ENCODE results near the gene SFMBT2. TPM values are rescaled to one million over a fixed set of nuclear protein-coding genes. Genes with fewer than 3 reads are reported as not detected.

SFMBT2 gene
- total RNA-seq, 1 experiment from 2014 or later: 1.3 TPM

DNA sequence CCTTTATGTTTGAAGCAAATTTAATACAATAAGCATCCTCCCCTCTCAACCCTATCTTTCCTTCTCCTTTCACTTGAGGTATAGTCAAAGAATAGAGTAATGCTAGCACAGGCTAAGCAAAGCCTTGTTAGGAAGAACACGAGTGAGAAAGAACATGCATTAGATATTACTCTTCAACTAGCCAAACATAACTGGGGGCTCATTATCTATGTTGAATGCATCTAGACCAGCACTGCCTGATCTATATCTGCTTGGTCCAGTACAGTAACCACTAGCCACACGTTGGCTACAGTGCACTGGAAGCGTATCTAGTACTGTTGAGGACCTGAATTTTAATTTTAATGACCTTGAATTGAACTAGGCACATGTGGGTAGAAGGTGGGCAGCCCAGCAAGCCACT is 21.0 kb downstream of the SFMBT2 start:
- H3K9me3 ChIP-seq (ENCODE audit: control insufficient read depth, insufficient read depth, low read depth, low read length): no peaks in the 10 kb centered on the region
- H3K4me3 ChIP-seq (ENCODE audit: low read depth in 2 of 2, low read length in 2 of 2): no peak overlapping the region
- POLR2A ChIA-PET: no interaction called here
- H3K27ac ChIP-seq (ENCODE audit: low read length): no peak overlapping the region
- no peak for TF ChIP-seq CTCF (IDR thresholded peaks at IDR 0.05)
- TF ChIP-seq TCF7L2 (IDR thresholded peaks at IDR 0.05; ENCODE audit: low read depth, low read length): no peak
- no peak for TF ChIP-seq SIN3A (IDR thresholded peaks at IDR 0.05; ENCODE audit: borderline replicate concordance, insufficient read depth, low read depth, low read length)
- TF ChIP-seq POLR2AphosphoS5 (IDR thresholded peaks at IDR 0.05; ENCODE audit: low read depth, low read length): no peak
- TF ChIP-seq, protein P1, sequence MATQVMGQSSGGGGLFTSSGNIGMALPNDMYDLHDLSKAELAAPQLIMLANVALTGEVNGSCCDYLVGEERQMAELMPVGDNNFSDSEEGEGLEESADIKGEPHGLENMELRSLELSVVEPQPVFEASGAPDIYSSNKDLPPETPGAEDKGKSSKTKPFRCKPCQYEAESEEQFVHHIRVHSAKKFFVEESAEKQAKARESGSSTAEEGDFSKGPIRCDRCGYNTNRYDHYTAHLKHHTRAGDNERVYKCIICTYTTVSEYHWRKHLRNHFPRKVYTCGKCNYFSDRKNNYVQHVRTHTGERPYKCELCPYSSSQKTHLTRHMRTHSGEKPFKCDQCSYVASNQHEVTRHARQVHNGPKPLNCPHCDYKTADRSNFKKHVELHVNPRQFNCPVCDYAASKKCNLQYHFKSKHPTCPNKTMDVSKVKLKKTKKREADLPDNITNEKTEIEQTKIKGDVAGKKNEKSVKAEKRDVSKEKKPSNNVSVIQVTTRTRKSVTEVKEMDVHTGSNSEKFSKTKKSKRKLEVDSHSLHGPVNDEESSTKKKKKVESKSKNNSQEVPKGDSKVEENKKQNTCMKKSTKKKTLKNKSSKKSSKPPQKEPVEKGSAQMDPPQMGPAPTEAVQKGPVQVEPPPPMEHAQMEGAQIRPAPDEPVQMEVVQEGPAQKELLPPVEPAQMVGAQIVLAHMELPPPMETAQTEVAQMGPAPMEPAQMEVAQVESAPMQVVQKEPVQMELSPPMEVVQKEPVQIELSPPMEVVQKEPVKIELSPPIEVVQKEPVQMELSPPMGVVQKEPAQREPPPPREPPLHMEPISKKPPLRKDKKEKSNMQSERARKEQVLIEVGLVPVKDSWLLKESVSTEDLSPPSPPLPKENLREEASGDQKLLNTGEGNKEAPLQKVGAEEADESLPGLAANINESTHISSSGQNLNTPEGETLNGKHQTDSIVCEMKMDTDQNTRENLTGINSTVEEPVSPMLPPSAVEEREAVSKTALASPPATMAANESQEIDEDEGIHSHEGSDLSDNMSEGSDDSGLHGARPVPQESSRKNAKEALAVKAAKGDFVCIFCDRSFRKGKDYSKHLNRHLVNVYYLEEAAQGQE (IDR thresholded peaks at IDR 0.05; ENCODE audit: insufficient read depth in 1 of 2, low read depth in 2 of 2, low read length in 1 of 2): no peak
- no peaks in the 10 kb centered on the region for H3K4me1 ChIP-seq (ENCODE audit: control insufficient read depth, insufficient read depth, low read length)
- no peak for DNase-seq (ENCODE audit: low read depth, low spot score)
- no peak for ATAC-seq
- BruUV-seq (replicated peaks): no TSS peak
- no peaks in the 10 kb centered on the region for H3K36me3 ChIP-seq (ENCODE audit: control insufficient read depth, insufficient read depth, low read length)
- H3K27me3 ChIP-seq (ENCODE audit: control insufficient read depth, insufficient read depth, low read length): no peaks in the 10 kb centered on the region
- intact Hi-C loops (cut with micrococcal nuclease; ENCODE audit: unreplicated experiment) (no loop called here), in situ Hi-C loops (cut with HindIII; ENCODE audit: low pct_unique_long_range_greater_than_20kb, low sequenced_read_pairs) (no loop called here)
- CTCF ChIA-PET: no interaction called here

- Histone ChIP-seq H3K4me3 (ENCODE audit: low read depth in 2 of 2, low read length in 2 of 2) (no peak overlapping the region), H3K36me3 (ENCODE audit: control insufficient read depth, insufficient read depth, low read length) (no peaks in the 10 kb centered on the region), H3K9me3 (ENCODE audit: control insufficient read depth, insufficient read depth, low read depth, low read length) (no peaks in the 10 kb centered on the region), H3K27me3 (ENCODE audit: control insufficient read depth, insufficient read depth, low read length) (no peaks in the 10 kb centered on the region), H3K4me1 (ENCODE audit: control insufficient read depth, insufficient read depth, low read length) (no peaks in the 10 kb centered on the region), H3K27ac (ENCODE audit: low read length) (no peak overlapping the region)
- in situ Hi-C loops (cut with HindIII; ENCODE audit: low pct_unique_long_range_greater_than_20kb, low sequenced_read_pairs): no loop called here
- no peak for DNase-seq (ENCODE audit: low read depth, low spot score)
- intact Hi-C loops (cut with micrococcal nuclease; ENCODE audit: unreplicated experiment): no loop called here
- TF ChIP-seq TCF7L2 (IDR thresholded peaks at IDR 0.05; ENCODE audit: low read depth, low read length): no peak
- no peak for TF ChIP-seq POLR2AphosphoS5 (IDR thresholded peaks at IDR 0.05; ENCODE audit: low read depth, low read length)
- no peak for TF ChIP-seq CTCF (IDR thresholded peaks at IDR 0.05)
- TF ChIP-seq, protein P1 (IDR thresholded peaks at IDR 0.05; ENCODE audit: insufficient read depth in 1 of 2, low read depth in 2 of 2, low read length in 1 of 2): no peak
- no peak for TF ChIP-seq SIN3A (IDR thresholded peaks at IDR 0.05; ENCODE audit: borderline replicate concordance, insufficient read depth, low read depth, low read length)
- POLR2A ChIA-PET: no interaction called here
- ATAC-seq: no peak
- no TSS peak for BruUV-seq (replicated peaks)
- CTCF ChIA-PET: no interaction called here
These were observed 21.5 kb downstream of the SFMBT2 start for GRCh38 chr10:7389346-7389745.

All from Panc1 (cell line).